Measurements from ENCODE around the gene COL20A1.

Gene COL20A1

GRCh38 chr20:63328026-63328700 lies 35.2 kb downstream of the COL20A1 start:
- Histone ChIP-seq H3K79me2 (ENCODE audit: control insufficient read depth, insufficient read depth, low read length, poor library complexity) (no peaks in the 10 kb centered on the region), H3K14ac (ENCODE audit: low read length) (no peak overlapping the region), H3K4me1 (ENCODE audit: control insufficient read depth in 1 of 2, insufficient read depth in 2 of 2, low read length in 2 of 2) (no peaks in the 10 kb centered on the region), H2BK12ac (ENCODE audit: low read length) (no peak overlapping the region), H3K27me3 (ENCODE audit: insufficient read depth, low read length) (no peaks in the 10 kb centered on the region), H3K4me3 (ENCODE audit: low read depth, low read length) (no peak overlapping the region), H3K9me3 (ENCODE audit: insufficient read depth, low read depth, low read length) (peaks cover 14% of the 10 kb centered on the region), H2BK120ac (ENCODE audit: insufficient read depth, low read length, poor library complexity) (no peak overlapping the region), H3K4ac (ENCODE audit: low read depth, low read length) (no peak overlapping the region), H3K18ac (ENCODE audit: low read length) (no peak overlapping the region), H3K23ac (ENCODE audit: low read length) (no peak overlapping the region), H2BK5ac (ENCODE audit: low read depth, low read length, poor library complexity) (no peak overlapping the region), H3K27ac (ENCODE audit: low read depth, low read length) (no peak overlapping the region), H2AFZ (ENCODE audit: insufficient read depth, low read length, poor library complexity) (no peak overlapping the region), H4K12ac (ENCODE audit: low read depth, low read length) (no peak overlapping the region), H3K9ac (ENCODE audit: low read length) (no peak overlapping the region), H3K36me3 (ENCODE audit: control insufficient read depth in 1 of 2, insufficient read depth in 2 of 2, low read length in 2 of 2) (no peaks in the 10 kb centered on the region), H4K91ac (ENCODE audit: low read depth, low read length) (no peak overlapping the region), H2AK5ac (ENCODE audit: low read length) (no peak overlapping the region), H4K8ac (ENCODE audit: low read depth, low read length) (no peak overlapping the region), H3K4me2 (ENCODE audit: low read length) (no peak overlapping the region), H3K79me1 (ENCODE audit: low read length) (no peaks in the 10 kb centered on the region)
- WGBS (ENCODE audit: extremely low coverage, insufficient coverage, insufficient read length), result no CpG with 5 or more reads among the region's 20 CpGs
- no peak for DNase-seq

DNA sequence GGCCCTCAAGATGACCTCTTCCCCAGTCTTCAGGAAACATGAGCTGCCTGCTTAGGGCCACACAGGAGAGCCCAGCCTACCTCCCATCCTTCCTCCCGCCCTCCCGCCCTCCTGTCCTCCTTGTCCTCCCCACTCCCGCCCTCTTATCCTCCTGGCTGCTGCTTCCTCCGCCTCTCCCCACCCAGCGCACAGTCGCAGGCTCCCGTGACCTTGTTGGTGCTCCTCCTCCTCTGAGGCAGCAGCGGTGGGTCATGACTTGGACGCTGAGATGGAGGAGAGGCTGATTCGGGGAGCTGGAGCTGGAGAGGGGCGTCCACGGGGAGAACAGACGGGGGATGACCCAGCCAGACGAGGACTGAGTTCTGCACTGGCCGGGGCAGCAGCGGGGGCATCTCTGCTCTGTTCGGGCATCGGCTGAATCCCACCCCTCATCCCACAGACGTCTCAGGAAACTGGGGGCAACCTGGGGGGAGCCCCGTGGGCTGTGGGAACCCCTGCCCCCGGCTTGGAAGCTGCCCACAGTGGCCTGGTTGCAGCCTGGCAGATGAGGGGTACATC lies 35.8 kb downstream of the COL20A1 start:
- H3K23ac ChIP-seq (ENCODE audit: low read length), result no peak overlapping the region
- H3K4me1 ChIP-seq (ENCODE audit: control insufficient read depth in 1 of 2, insufficient read depth in 2 of 2, low read length in 2 of 2), result no peaks in the 10 kb centered on the region
- no peak overlapping the region for H3K27ac ChIP-seq (ENCODE audit: low read depth, low read length)
- H2AFZ ChIP-seq (ENCODE audit: insufficient read depth, low read length, poor library complexity), result no peak overlapping the region
- no peak overlapping the region for H2BK5ac ChIP-seq (ENCODE audit: low read depth, low read length, poor library complexity)
- H3K18ac ChIP-seq (ENCODE audit: low read length), result no peak overlapping the region
- H4K91ac ChIP-seq (ENCODE audit: low read depth, low read length), result no peak overlapping the region
- H4K12ac ChIP-seq (ENCODE audit: low read depth, low read length), result no peak overlapping the region
- H3K9me3 ChIP-seq (ENCODE audit: insufficient read depth, low read depth, low read length), result peaks cover 16% of the 10 kb centered on the region
- H3K9ac ChIP-seq (ENCODE audit: low read length), result no peak overlapping the region
- no peaks in the 10 kb centered on the region for H3K36me3 ChIP-seq (ENCODE audit: control insufficient read depth in 1 of 2, insufficient read depth in 2 of 2, low read length in 2 of 2)
- no peak overlapping the region for H3K4me2 ChIP-seq (ENCODE audit: low read length)
- no peak overlapping the region for H2BK12ac ChIP-seq (ENCODE audit: low read length)
- no CpG with 5 or more reads among the region's 21 CpGs for WGBS (ENCODE audit: extremely low coverage, insufficient coverage, insufficient read length)
- no peaks in the 10 kb centered on the region for H3K79me2 ChIP-seq (ENCODE audit: control insufficient read depth, insufficient read depth, low read length, poor library complexity)
- no peak overlapping the region for H2BK120ac ChIP-seq (ENCODE audit: insufficient read depth, low read length, poor library complexity)
- no peak overlapping the region for H4K8ac ChIP-seq (ENCODE audit: low read depth, low read length)
- no peak overlapping the region for H2AK5ac ChIP-seq (ENCODE audit: low read length)
- H3K14ac ChIP-seq (ENCODE audit: low read length), result no peak overlapping the region
- DNase-seq, result no peak
- no peaks in the 10 kb centered on the region for H3K27me3 ChIP-seq (ENCODE audit: insufficient read depth, low read length)
- H3K79me1 ChIP-seq (ENCODE audit: low read length), result no peaks in the 10 kb centered on the region
- no peak overlapping the region for H3K4ac ChIP-seq (ENCODE audit: low read depth, low read length)
- no peak overlapping the region for H3K4me3 ChIP-seq (ENCODE audit: low read depth, low read length)

GRCh38 chr20:63329331-63330083 lies 36.5 kb downstream of the COL20A1 start:
- H3K27ac ChIP-seq (ENCODE audit: low read depth, low read length), result no peak overlapping the region

DNA sequence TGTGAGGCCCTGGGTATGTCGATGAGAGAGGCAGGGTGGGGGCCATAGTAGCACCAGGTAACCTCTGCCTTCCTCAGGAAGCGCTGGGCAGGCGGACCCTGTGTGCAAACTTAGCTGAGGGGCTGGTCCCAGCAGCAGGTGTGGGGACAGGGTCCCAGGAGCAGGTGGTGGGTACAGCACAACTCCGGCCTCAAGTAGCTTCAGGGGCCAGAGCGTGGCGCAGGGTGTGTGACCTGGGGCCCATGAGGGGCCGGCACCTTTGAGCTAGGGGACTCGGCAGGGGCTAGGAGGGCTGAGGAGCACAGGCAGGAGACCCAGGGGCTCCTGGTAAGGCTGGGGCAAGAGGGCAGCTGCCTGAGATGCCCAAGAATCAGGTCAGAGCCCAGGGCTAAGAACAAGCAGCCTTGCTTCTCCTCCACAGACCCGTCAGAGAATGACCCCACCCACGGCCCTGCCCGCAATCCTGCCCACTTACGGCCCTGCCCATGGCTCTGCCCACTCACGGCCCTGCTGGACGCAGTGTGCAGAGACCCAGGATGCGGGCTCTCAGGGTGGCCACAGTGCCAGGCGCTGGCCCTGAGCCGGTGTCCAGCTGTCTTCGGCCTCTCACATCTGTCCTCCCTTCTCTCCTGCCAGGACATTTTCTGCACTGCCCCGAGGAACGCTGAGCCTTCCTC lies 37.2 kb downstream of the COL20A1 start:
- no peak overlapping the region for H3K4me3 ChIP-seq (ENCODE audit: low read depth, low read length)

More at GRCh38 chr20:63329331-63330083, 36.5 kb downstream of the COL20A1 start:
- H2AK5ac ChIP-seq (ENCODE audit: low read length), result no peak overlapping the region
- H3K14ac ChIP-seq (ENCODE audit: low read length), result no peak overlapping the region
- no peak overlapping the region for H3K4me3 ChIP-seq (ENCODE audit: low read depth, low read length)
- H2BK5ac ChIP-seq (ENCODE audit: low read depth, low read length, poor library complexity), result no peak overlapping the region
- no peak for DNase-seq
- H3K9ac ChIP-seq (ENCODE audit: low read length), result no peak overlapping the region
- no peaks in the 10 kb centered on the region for H3K79me2 ChIP-seq (ENCODE audit: control insufficient read depth, insufficient read depth, low read length, poor library complexity)
- no peak overlapping the region for H2AFZ ChIP-seq (ENCODE audit: insufficient read depth, low read length, poor library complexity)
- H2BK12ac ChIP-seq (ENCODE audit: low read length), result no peak overlapping the region
- H3K4me1 ChIP-seq (ENCODE audit: control insufficient read depth in 1 of 2, insufficient read depth in 2 of 2, low read length in 2 of 2), result no peaks in the 10 kb centered on the region
- no peak overlapping the region for H2BK120ac ChIP-seq (ENCODE audit: insufficient read depth, low read length, poor library complexity)
- H3K79me1 ChIP-seq (ENCODE audit: low read length), result no peaks in the 10 kb centered on the region
- WGBS (ENCODE audit: extremely low coverage, insufficient coverage, insufficient read length), result no CpG with 5 or more reads among the region's 18 CpGs
- H3K18ac ChIP-seq (ENCODE audit: low read length), result no peak overlapping the region
- no peak overlapping the region for H4K12ac ChIP-seq (ENCODE audit: low read depth, low read length)
- no peaks in the 10 kb centered on the region for H3K36me3 ChIP-seq (ENCODE audit: control insufficient read depth in 1 of 2, insufficient read depth in 2 of 2, low read length in 2 of 2)
- no peak overlapping the region for H3K23ac ChIP-seq (ENCODE audit: low read length)
- no peak overlapping the region for H3K4ac ChIP-seq (ENCODE audit: low read depth, low read length)
- no peak overlapping the region for H4K8ac ChIP-seq (ENCODE audit: low read depth, low read length)
- no peaks in the 10 kb centered on the region for H3K27me3 ChIP-seq (ENCODE audit: insufficient read depth, low read length)
- H3K9me3 ChIP-seq (ENCODE audit: insufficient read depth, low read depth, low read length), result peaks cover 16% of the 10 kb centered on the region
- H3K4me2 ChIP-seq (ENCODE audit: low read length), result no peak overlapping the region
- H4K91ac ChIP-seq (ENCODE audit: low read depth, low read length), result no peak overlapping the region

More for the DNA sequence above, 37.2 kb downstream of the COL20A1 start:
- Histone ChIP-seq H3K14ac (ENCODE audit: low read length) (no peak overlapping the region), H3K9ac (ENCODE audit: low read length) (no peak overlapping the region), H3K4me2 (ENCODE audit: low read length) (no peak overlapping the region), H3K18ac (ENCODE audit: low read length) (no peak overlapping the region), H4K91ac (ENCODE audit: low read depth, low read length) (no peak overlapping the region), H4K12ac (ENCODE audit: low read depth, low read length) (no peak overlapping the region), H3K4ac (ENCODE audit: low read depth, low read length) (no peak overlapping the region), H4K8ac (ENCODE audit: low read depth, low read length) (no peak overlapping the region), H3K23ac (ENCODE audit: low read length) (no peak overlapping the region), H2BK5ac (ENCODE audit: low read depth, low read length, poor library complexity) (no peak overlapping the region), H2AFZ (ENCODE audit: insufficient read depth, low read length, poor library complexity) (no peak overlapping the region), H3K9me3 (ENCODE audit: insufficient read depth, low read depth, low read length) (peaks cover 20% of the 10 kb centered on the region), H3K79me1 (ENCODE audit: low read length) (no peaks in the 10 kb centered on the region), H2BK12ac (ENCODE audit: low read length) (no peak overlapping the region), H3K4me1 (ENCODE audit: control insufficient read depth in 1 of 2, insufficient read depth in 2 of 2, low read length in 2 of 2) (no peaks in the 10 kb centered on the region), H2AK5ac (ENCODE audit: low read length) (no peak overlapping the region), H3K27me3 (ENCODE audit: insufficient read depth, low read length) (no peaks in the 10 kb centered on the region), H3K79me2 (ENCODE audit: control insufficient read depth, insufficient read depth, low read length, poor library complexity) (no peaks in the 10 kb centered on the region), H3K36me3 (ENCODE audit: control insufficient read depth in 1 of 2, insufficient read depth in 2 of 2, low read length in 2 of 2) (no peaks in the 10 kb centered on the region), H2BK120ac (ENCODE audit: insufficient read depth, low read length, poor library complexity) (no peak overlapping the region), H3K27ac (ENCODE audit: low read depth, low read length) (no peak overlapping the region)
- WGBS (ENCODE audit: extremely low coverage, insufficient coverage, insufficient read length), result no CpG with 5 or more reads among the region's 20 CpGs
- DNase-seq, result no peak

Measured in trophoblast cell (in vitro differentiated cells and primary cell).